ENCODE measurements around the gene SLC4A9. TPM values are rescaled to one million over a fixed set of nuclear protein-coding genes. Genes with fewer than 3 reads are reported as not detected.

SLC4A9 gene
- total RNA-seq, 1 donor from 2014 or later, result 0.13 TPM

- DNase-seq (ENCODE audit: low spot score), result peak; percentile 81
These were observed 3.1 kb downstream of the SLC4A9 start for GRCh38 chr5:140362875-140363630.

DNA sequence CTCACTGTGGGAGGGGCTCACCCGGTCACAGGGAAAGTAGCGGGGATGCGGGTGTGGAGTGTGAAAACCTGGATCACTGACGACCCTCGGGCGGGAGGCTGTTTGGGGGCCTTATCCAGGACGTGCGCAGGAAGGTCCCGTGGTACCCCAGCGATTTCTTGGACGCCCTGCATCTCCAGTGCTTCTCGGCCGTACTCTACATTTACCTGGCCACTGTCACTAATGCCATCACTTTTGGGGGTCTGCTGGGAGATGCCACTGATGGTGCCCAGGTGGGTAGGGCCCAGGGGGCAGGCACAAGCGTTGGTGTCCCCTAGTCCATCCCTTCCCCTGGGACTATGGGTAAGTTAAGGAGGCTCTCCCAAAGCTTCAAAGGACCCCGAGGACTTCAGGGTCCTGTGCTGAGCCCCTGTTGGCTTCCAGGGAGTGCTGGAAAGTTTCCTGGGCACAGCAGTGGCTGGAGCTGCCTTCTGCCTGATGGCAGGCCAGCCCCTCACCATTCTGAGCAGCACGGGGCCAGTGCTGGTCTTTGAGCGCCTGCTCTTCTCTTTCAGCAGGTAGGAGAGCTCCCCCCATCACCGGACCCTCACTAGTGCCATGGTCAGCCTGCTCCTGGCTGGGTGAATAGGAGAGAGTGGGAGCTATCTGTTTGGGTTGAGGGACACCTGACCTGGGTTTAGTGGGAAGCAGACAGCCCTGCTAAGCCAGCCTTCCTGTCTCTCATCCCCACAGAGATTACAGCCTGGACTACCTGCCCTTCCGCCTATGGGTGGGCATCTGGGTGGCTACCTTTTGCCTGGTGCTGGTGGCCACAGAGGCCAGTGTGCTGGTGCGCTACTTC lies 3.9 kb downstream of the SLC4A9 start:
- DNase-seq (ENCODE audit: low spot score), result no peak

- DNase-seq (ENCODE audit: low spot score), result no peak
These were observed 4.4 kb downstream of the SLC4A9 start for GRCh38 chr5:140364472-140364765.

GRCh38 chr5:140365282-140365681 lies 5.3 kb downstream of the SLC4A9 start:
- no peak for DNase-seq (ENCODE audit: low spot score)

GRCh38 chr5:140365941-140366340 lies 5.9 kb downstream of the SLC4A9 start:
- DNase-seq (ENCODE audit: low spot score), result no peak

DNA sequence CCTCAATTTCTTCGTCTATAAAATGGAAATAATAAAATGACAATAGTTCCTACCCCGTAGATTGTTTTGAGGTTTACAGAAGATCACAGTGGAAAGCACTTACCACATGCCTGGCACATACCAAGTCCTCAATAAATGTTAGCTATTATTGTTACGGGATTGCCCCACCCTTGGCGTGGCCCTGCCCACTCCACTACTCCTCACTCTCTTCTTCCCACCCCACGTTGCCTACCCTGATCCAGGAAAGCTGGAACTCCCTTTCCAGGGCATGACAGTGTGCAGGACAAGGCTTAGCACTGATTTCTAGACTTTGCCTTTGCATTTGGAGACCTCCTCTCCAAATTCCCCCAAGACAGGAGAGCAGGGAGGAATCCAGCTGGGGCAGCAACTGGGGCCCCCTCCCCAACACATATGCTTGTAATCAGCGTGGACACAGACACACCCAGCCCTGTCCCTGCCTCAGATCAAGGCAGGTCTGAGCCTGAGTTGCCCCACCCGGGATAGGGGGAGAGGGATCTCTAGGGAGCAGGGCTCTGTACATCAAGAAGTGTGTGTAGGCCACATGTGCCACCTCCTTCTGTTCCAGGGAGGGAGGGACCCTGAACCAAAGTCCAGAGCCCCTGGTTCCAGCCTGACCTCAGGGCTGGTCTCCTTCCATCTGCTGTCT lies 6.7 kb downstream of the SLC4A9 start:
- no peak for DNase-seq (ENCODE audit: low spot score)

GRCh38 chr5:140367256-140368013 lies 7.4 kb downstream of the SLC4A9 start:
- DNase-seq (ENCODE audit: low spot score), result no peak

- DNase-seq (ENCODE audit: low spot score), result no peak
These were observed 11.6 kb downstream of the SLC4A9 start for GRCh38 chr5:140371356-140372151.

GRCh38 chr5:140372971-140373487 lies 13.0 kb downstream of the SLC4A9 start:
- DNase-seq (ENCODE audit: low spot score), result peak; percentile 71

GRCh38 chr5:140381351-140381750 lies 21.4 kb downstream of the SLC4A9 start:
- DNase-seq (ENCODE audit: low spot score), result no peak

DNA sequence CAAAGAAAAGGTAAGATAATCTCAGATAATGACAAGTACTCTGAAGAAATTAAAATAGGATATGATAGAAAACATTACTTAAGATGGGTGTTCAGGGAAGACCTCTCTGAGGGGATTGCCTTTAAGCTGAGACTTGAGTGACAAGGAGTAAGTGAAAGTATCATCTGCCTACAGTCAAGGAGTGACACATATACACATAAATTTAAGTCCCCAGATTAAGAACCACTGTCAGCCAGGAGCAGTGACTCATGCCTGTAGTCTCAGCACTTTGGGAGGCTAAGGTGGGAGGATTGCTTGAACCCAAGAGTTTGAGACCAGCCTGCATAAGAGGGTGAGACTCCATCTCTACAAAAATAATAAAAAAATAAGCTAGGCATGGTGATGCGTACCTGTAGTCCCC lies 22.0 kb downstream of the SLC4A9 start:
- no peak for DNase-seq (ENCODE audit: low spot score)

- no peak for DNase-seq (ENCODE audit: low spot score)
These were observed 22.9 kb downstream of the SLC4A9 start for GRCh38 chr5:140382866-140383265.

GRCh38 chr5:140383300-140383699 lies 23.3 kb downstream of the SLC4A9 start:
- DNase-seq (ENCODE audit: low spot score), result no peak

DNA sequence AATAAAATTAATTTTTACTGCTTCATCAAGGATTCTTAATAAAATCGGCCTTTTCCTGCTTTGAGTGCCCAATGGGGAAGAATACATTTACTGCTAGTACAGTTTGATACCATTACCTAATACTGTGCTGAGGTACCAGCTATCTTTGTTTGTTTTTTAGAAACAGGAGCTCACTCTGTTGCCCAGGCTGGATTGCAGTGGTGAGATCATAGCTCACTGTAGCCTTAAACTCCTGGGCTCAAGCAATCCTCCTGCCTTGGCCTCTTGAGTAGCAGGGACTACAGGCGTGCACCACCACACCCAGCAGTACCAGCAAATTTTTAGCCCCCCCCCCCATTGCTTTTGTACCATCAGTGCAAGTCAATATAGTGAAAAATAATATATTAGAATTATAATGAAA lies 28.1 kb downstream of the SLC4A9 start:
- no peak for DNase-seq (ENCODE audit: low spot score)

- no peak for DNase-seq (ENCODE audit: low spot score)
These were observed 31.3 kb downstream of the SLC4A9 start for GRCh38 chr5:140391312-140391711.

- DNase-seq (ENCODE audit: low spot score), result no peak
These were observed 31.7 kb downstream of the SLC4A9 start for GRCh38 chr5:140391732-140392131.

DNA sequence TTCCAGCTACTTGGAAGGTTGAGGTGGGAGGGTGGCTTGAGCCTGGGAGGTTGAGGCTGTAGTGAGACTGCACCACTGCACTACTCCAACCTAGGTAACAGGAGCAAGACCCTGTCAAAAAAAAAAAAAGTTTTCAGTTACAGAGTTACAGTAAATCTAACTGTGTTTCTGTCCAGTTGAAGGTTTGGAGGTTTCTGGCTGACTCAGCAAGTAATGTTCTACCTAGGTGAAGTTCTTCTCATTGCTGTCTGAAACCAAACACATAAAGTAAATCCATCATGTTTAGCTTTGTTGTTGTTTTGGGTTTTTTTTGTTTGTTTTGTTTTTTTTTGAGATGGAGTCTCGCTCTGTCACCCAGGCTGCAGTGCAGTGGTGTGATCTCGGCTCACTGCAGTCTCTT lies 33.7 kb downstream of the SLC4A9 start:
- no peak for DNase-seq (ENCODE audit: low spot score)

GRCh38 chr5:140398379-140398811 lies 38.4 kb downstream of the SLC4A9 start:
- no peak for DNase-seq (ENCODE audit: low spot score)

- DNase-seq (ENCODE audit: low spot score), result no peak
These were observed 40.2 kb downstream of the SLC4A9 start for GRCh38 chr5:140399979-140400729.

- DNase-seq (ENCODE audit: low spot score), result peak; percentile 91
These were observed 40.9 kb downstream of the SLC4A9 start for GRCh38 chr5:140400730-140401361.
